NCI-H1436 (cell line): ENCODE results near the gene CHFR.
"Not testable (repeated sequence)": the region's sequence is repeated elsewhere in the genome, so short reads cannot be mapped to it uniquely, and the experiment has no call there.

Experiments
- DNase-seq: peaks from one replicate; lab custom pipeline; 2025; lab: John Stamatoyannopoulos, UW

The CHFR gene, protein sequence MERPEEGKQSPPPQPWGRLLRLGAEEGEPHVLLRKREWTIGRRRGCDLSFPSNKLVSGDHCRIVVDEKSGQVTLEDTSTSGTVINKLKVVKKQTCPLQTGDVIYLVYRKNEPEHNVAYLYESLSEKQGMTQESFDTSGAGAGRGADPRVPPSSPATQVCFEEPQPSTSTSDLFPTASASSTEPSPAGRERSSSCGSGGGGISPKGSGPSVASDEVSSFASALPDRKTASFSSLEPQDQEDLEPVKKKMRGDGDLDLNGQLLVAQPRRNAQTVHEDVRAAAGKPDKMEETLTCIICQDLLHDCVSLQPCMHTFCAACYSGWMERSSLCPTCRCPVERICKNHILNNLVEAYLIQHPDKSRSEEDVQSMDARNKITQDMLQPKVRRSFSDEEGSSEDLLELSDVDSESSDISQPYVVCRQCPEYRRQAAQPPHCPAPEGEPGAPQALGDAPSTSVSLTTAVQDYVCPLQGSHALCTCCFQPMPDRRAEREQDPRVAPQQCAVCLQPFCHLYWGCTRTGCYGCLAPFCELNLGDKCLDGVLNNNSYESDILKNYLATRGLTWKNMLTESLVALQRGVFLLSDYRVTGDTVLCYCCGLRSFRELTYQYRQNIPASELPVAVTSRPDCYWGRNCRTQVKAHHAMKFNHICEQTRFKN

DNA sequence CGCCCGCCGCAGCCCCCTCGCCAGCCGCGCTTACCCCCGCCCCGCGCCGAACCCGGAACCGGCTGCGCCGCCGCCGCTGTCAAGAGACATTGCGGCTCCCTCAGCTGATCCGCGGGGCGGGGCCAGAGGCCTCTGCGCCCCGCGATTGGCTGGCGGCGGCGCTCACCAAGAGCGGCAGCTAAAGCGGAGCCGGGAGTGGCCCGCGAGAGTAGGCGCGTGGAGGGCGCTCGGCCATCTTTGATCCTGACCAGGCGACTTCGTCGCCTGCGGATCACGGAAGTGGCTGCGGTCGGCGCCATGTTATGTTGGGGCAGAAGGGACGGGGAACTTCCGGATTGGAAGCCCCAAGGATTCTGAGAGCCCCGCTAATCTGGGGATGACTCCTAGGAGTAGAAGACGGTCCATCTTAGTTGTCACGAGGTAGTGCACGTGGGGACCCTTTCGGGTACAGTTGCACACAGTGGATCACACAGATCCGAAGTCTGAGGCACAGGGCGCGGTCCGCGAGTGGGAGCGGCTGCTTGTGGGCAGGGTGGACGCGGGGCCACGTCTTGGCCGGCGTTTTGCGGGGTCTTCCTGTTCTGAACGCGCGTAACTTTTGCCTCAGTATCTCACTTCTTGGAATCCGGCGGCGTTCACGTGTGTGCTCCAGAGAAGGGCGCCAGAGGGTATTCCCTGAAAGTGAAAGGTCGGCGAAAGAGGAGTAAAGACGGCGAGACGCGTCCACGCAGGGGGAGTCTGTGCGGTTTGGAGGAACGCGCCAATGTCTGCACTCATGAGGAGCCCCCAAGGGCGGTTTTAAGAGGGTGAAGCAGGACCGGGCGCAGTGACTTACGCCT is at the start of gene CHFR:
Gene CHFR (minus strand): TSS at position 93 of the 839 bp plus-strand sequence. CDS start 277 bp downstream, outside the sequence.
- DNase-seq, result peak; percentile 96

DNA sequence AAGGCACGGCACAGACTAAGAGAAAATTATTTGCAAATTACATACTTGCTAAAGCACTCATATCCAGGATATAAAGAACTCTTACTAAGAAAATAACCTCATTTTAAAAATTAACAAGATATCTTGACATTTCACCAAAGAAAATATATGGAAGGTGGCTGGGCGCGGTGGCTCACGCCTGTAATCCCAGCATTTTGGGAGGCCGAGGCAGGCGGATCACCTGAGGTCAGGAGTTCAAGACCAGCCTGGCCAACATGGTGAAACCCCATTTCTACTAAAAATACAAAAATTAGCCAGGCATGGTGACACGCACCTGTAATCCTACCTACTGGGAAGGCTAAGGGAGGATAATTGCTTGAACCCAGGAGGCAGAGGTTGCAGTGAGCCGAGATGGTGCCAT is 49.5 kb upstream of the CHFR start:
- not testable (repeated sequence) for DNase-seq

DNA sequence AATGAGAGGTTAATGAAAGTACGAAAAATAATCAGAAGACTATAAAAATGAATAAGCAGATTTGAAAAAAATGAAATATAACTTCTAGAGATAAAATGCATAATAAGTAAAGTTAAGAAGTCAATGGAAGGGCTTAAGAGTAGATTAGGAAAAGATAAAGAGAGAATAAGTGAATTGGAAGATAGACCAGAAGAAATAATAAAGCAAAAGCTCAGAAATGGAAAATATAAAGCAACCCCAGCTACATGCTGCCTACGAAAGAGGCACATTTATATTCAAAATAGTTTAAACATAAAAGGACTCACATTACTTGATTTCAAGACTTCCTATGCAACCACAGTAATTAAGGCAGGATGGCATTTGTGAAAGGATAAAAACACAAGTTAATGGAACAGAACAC is 48.8 kb upstream of the CHFR start:
- no peak for DNase-seq

DNA sequence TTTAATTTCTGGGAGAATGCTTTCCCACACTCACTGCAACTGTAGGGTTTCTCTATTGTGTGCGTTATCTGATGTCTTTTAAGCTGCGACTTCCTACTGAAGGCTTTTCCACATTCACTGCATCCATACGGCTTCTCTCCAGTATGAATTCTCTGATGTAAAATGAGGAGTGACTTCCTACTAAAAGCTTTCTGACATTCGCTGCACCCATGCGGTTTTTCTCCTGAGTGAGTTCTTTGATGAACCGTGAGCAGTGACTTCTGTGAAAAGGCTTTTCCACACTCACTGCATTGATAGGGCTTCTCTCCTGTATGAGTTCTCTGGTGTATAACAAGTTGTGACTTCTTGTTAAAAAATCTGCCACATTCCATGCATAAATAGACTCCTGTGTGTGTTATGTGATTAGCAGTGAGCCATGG is 39.0 kb upstream of the CHFR start:
- no peak for DNase-seq

DNA sequence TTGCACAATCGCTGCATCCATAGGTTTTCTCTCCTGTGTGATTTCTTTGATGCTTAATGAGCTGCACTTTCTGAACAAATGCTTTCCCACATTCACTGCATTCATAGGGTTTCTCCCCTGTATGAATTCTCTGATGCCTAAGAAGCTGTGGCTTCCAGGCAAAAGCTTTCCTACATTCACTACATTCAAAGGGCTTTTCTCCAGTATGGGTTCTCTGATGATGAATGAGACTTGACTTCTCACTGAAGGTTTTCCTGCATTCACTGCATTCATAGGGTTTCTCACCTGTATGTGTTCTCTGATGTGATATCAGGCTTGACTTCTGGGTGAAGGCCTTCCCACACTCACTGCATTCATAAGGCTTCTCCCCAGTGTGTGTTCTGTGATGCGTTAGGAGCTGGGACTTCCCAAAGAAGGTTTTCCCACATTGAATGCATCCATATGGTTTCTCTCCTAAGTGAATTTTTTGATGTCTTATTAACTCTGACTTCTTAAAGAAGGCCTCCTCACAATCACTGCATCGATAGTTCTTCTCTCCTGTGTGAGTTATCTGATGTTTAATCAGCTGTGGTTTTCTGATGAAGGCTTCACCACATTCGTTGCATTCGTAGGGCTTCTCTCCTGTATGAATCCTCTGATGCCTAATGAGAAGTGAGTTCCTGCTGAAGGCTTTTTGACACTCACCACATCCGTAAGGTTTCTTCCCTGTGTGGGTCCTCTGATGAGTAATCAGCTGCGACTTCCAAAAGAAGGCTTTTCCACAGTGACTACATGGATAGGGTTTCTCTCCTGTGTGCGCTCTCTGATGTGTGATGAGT is 38.4 kb upstream of the CHFR start:
- DNase-seq, result no peak

DNA sequence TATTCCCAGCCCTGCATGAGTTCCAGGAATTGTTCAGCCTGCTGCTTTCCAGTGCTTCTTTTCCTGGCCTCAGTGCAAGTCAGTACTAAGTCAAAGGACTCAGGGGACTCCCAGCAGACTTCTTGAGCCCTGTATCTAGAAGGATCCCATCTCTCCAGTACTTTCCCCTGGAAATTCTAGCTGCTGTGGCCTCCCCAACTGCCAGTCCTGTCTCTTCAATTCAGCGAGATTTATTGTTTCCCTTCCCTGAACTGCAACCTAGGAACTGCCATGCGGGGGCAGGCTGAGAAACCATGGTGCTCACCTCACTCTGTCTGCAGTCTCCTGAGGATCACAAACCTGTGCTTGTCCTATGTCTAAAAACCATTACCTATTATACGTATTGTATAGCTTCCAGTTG is 37.0 kb upstream of the CHFR start:
- DNase-seq, result no peak

DNA sequence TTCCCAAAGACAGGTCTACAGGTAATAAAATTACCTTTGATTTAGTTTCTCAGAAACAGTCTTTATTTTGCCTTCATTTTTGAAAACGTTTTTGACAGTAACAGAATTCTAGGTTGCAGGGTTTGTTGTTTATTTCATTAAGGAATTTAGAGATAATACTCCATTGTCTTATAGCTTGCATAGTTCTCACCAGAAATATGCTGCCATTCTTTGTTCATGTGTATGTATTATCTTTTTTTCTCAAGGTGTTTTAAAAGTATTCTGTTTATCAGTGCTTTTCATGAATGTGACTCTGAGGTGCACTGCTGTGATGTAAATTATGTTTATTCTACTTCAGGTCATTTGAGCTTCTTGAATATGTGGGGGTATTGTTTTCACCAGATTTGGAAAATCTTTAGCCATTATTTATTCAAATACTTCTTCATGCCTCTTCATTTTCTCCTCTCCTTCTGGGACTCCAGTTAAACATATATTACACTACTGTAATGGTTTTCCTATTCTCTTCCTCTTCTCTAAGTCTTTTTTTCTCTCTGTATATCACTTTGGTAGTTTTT is 36.0 kb upstream of the CHFR start:
- no peak for DNase-seq

DNA sequence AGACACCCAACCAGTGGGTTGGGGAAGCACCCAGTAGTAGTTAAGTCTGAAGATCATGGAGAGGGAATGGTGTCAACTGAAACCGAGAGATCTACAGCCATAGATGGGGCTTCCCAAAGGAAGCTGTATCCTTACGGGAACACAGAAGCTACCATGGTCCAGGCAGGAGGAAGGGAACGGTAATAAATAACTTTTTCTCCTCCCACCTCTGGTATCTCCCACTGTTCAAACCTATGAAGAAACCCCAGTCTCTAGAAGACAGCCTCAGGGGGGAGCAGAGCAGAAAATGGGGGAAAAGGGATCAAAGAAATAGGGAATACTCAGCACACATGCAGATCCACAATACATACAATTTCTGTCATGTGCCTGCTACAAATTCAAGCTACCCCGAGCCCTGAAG is 35.3 kb upstream of the CHFR start:
- no peak for DNase-seq

DNA sequence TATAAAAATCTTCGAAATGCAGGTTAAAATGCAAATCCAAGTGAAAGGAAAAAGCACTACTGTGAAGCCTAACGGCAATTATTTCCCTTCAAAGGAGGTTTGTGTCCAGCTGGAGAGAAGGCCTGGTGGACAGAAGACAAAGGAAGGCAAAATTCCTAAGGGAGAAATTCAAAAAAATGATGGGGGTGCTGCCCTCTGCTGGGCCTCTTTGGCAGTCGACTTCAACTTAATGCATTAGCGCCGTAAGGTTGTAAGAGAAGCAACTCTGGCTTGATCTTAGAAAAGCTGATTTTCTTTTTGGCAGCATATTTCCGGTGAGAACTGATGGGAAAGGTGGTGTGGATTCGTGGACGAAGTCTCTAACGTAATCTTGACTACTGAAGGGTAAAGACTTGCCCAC is 34.3 kb upstream of the CHFR start:
- no peak for DNase-seq

DNA sequence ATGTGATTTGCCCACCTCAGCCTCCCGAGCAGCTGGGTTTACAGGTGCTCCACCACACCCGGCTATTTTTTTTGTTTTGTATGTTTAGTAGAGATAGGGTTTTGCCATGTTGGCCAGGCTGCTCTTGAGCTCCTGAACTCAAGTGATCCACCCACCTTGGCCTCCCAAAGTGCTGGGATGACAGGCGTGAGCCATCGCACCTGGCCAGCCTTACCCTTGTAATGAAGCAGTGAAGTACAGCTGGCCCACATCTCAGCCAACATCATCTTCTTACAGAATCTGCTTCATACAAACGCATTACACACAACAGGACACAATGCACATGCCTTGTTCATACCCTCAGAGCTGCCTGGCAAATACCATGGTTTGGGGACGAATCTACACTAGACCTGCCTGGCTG is 31.3 kb upstream of the CHFR start:
- DNase-seq, result no peak

DNA sequence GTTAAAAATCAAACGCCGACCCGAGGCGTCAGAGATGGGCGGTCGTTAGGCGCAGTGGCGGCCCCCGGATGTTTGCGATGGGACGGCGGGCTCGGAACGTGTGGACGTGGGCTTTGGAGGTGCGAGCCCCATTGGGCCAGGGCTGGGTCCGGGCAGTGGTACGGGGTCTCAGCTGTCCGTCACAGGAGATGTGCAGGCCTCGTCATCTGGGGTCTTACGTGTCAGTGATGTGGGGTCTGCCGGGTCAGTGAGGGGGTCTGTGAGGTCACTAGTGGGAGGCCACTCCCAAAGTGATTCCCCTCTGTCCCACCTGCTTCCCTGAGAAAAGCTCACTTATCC is 21.6 kb upstream of the CHFR start:
- DNase-seq, result no peak

DNA sequence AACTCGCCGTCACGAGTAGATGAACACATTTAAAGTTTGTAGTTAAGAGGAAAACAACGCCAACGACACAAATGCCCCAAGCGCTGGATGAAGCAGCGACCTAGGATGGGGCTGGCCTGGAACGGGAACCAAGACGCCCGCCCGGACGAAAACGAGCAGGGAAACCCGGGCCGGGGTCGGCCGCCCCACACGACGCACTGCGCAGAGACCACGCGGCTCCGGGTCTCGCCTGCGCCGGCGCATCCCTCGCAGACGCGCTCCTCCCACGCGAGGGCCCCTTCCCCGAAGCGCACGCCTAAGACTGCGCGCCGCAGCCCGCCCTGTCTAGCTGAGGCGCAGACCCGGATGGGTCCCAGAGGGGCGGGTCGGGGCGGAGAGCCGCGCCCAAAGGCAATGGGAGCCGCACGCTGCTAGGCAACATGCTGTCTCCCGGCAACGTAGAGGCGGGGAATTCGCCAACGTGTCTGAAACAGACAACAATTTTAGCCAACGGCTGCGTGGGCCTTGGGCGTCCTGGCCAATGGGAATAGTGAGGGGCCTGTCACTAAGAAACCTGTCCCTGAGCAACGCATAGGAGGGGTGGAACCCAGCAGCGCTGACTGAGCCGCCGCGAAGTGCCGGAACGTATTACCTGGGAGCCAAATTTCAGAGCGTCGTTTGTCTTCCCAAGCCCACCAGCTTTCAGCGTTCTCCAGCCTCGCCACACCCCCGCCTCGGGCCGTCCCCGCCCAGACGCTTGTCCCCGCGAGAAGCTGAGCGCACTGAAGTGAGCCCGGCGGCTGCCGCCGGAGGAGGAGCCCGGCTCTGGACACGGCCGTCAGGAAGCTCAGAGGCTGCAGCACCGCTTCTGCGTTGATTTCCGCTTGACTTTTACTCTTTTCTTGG is 21.0 kb upstream of the CHFR start:
- DNase-seq, result peak; percentile 91

DNA sequence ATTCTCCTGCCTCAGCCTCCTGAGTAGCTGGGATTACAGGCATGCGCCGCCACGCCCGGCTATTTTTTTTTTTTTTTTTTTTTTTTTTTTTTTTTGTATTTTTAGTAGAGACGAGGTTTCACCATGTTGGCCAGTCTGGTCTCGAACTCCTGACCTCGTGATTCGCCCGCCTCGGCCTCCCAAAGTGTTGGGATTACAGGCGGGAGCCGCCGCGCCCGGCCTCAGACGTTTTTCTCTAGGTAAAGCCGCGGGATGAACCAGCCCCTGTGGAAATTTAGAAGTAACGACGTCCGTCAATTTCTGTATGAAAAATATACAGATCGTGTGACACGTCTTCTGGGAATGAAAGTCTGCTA is 20.4 kb upstream of the CHFR start:
- DNase-seq, result not testable (repeated sequence)

DNA sequence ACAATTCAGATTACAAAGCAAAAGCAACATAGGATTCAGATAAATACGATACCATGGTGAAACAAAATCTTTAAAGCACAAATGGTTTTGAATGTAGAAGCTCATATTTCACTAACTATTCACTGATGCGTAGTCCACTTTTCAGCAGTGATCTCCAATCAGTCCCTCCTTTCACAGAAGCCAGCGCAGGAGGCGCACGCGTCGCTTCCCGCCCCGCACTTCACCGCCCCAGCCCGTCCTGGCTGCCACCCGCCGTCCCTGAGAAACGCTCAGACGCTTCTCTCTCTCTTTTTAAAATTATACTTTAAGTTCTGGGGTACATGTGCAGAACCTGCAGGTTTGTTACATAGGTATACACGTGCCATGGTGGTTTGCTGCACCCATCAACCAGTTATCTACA is 19.8 kb upstream of the CHFR start:
- DNase-seq, result peak; percentile 1

DNA sequence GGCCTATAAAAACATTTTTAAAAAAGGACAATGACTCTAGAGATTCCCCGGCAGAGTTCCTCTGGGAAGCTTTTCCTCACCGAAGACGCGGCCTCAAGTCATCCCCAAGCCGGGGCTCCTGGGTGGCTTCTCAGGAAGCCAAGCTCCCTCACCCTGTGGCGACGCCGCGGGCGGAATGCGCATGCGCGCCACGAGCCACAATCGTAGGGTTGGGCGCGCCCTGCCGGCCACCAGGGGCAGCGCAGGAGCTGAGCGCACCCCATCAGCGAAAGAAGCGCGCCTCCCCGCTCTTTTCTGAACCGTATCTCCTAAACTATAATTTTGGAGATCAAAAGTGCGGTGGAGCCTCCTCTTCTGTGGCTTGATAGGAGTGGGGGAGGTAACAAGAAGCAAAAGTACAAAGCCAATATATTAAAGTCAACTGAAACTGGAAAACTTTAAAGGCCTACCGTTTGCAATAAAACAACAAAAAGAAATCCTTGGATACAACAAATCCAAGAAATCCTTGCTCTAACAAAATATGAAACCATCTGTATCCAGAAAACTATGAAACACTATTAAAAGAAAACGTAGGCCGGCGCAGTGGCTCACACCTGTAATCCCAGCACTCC is 17.4 kb upstream of the CHFR start:
- DNase-seq, result no peak

DNA sequence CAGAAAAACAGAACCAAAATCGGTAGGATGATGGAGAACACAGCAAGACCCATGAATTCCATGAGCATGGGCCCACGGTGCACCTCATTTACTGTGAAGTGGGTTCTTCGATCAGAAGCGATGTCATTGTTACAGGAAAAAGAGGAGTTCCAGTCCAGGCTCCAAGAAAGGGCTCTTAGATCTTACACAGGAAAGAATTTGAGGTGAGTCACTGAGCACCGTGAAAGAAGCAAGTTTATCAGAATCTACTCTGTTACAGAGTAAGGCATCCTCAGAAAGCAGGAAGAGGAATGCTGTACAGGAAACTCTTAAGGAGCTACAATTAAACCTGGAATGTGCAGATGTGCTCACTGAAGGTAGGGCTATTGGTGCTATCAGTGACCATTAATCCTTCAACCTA is 11.6 kb upstream of the CHFR start:
- DNase-seq, result no peak

DNA sequence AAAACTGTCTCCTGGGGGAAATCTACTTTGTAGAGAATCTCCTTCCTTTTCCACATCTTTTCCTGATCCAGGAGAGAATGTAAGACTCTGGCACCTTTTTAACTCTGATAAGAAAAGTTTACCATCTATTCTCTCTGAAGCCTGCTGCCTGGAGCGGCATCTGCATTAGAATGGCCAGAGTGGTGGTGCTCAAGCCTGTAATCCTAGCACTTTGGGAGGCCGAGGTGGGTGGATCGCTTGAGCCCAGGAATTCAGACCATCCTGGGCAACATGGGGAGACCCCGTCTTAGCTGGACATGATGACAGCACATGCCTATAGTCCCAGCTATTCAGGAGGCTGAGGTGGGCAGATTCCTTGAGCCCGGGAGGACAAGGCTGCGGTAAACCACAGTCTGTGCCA is 1.4 kb upstream of the CHFR start:
- DNase-seq, result no peak

DNA sequence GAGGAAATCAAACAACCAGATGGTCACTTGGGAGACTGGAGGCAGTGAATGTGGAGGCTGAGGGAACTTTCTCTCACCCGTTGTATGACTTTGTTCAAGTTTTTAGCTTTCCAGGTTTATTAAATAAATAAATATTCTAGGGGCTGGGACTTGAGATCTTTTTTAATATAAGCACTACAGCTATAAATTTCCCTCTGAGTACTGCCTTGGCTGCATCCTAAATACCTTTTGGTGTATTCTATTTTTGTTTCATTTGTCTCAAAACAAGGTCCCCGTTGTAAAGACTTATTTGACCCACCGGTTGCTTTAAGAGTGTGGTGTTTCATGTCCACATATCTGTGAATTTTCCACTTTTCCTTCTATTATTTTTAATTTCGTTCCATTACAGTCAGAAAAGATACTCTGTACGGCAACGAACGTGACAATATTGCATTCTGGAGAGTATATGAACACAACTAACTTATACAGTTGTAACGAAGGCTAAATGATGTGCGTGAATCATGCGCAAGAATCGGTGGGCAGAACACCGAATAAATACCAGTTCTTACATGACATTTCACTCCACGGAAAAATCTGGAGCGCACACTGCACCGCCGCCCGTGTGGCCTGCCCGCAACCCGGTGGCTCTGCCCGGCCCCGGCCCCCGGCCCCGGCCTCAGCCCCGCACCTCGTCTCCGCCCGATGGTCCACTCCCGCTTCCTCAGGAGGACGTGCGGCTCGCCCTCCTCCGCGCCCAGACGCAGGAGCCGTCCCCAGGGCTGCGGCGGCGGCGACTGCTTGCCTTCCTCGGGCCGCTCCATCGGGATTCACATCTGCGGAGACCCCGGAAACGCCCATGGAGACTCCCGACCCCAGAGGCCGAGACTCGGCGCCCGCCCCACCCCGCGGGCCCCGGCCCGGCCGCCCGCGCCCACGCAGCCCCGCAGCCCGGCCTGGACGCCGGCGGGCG is 602 bp downstream of the CHFR start:
- DNase-seq, result no peak

DNA sequence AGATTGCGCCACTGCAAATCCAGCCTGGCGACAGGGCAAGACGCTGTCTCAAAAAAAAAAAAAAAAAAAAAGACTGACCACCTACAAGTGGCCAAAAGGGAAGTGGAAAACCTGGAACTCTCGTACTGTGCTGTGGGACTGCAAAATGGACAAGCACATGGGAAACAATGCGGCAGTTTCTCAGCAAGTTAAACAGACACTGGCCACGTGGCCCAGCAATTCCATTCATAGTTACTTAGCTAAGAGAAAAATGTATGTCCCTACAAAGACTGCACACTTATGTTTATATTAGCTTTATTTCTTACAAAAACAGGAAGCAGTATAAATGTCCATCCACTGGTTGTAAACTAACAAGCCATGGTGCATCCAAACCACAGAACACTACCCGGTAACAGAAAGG is 5.6 kb downstream of the CHFR start:
- no peak for DNase-seq
